Globus pallidus (tissue), 1 donor: ENCODE measurements around the gene SRRM1.

Experiments used
- DNase-seq: peaks from one replicate; pipeline ENCODE4 v3.0.0-alpha.2; 2015; ENCODE audit warnings: low spot score

SRRM1 gene

GRCh38 chr1:24642481-24643362 lies at the start of gene SRRM1:
Gene SRRM1, plus strand, starts transcription at chr1:24643302. Its CDS starts 25 bp downstream, at chr1:24643327.
- peak; percentile 100 for DNase-seq

- no peak for DNase-seq
These were observed 48.8 kb upstream of the SRRM1 start for GRCh38 chr1:24594328-24594598.

DNA sequence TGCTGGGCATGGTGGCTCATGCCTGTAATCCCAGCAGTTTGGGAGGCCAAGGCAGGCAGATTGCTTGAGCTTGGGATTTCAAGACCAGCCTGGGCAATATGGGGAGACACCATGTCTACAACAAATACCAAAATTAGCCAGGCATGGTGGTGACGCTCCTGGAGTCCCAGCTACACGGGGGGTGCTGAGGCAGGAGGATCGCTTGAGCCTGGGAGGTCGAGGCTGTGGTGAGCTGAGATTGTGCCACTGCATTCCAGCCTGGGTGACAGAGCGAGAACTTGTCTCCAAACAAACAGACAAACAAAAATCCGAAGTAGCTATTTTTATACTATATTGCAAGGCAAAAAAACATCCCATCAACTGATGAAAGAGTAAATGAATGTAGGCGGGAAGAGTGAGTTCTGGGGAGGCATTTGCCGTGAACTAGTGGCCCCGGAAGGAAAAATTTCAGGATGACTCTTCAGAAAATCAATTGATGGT lies 46.7 kb upstream of the SRRM1 start:
- no peak for DNase-seq

DNA sequence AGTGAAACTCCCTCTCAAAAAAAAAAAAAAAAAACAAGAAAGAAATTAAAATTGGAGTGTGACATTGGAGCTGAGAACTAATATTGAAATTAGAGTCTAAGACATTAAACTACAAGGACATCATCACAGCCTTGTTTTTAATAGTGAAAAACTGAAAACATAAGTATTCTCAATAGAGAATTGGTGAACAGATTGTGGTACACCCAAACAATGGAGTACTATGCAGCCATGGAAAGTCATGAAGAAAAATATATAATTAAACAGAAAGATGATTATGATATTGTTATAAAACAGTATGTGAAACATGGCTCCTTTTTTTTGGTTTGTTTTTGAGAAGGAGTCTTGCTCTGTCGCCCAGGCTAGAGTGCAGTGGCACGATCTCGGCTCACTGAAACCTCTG lies 43.8 kb upstream of the SRRM1 start:
- DNase-seq, result no peak

GRCh38 chr1:24600551-24600950 lies 42.6 kb upstream of the SRRM1 start:
- no peak for DNase-seq

DNA sequence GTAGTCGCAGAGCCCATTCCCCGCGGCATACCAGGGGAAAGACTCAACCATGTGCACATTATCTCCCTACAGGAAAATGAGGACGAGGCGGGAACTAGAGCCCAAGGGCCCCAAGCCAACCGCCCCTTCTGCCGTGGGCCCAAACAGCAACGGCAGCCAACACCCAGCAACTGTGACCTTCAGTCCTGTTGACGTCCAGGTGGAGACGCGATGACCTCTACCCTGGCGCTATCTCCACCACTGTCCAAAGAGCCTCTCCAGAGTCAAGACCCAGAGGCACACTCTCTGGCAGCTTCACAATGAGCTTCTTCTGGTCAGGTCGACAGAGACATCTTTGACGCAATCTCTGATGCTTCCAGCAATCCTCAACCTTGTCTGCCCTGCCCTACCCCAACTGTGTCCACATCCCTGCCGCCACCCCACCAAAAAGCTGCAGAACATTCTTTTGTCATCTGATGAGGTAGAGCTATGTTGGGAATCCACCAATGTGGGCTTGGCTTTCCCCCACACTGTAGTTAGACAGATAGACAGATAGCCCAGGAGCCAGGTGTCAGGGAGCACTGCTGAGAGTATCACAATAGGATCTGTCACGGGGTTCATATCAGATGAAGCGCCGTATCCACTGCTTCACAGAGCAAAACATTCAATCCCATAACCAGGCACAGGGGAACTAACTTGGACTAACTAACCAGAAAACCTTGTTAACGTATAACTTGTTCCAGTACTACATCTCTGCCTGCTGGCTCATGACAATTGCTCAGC lies 37.4 kb upstream of the SRRM1 start:
- no peak for DNase-seq

GRCh38 chr1:24606296-24606605 lies 36.9 kb upstream of the SRRM1 start:
- DNase-seq, result no peak

- DNase-seq, result no peak
These were observed 36.5 kb upstream of the SRRM1 start for GRCh38 chr1:24606621-24607020.

DNA sequence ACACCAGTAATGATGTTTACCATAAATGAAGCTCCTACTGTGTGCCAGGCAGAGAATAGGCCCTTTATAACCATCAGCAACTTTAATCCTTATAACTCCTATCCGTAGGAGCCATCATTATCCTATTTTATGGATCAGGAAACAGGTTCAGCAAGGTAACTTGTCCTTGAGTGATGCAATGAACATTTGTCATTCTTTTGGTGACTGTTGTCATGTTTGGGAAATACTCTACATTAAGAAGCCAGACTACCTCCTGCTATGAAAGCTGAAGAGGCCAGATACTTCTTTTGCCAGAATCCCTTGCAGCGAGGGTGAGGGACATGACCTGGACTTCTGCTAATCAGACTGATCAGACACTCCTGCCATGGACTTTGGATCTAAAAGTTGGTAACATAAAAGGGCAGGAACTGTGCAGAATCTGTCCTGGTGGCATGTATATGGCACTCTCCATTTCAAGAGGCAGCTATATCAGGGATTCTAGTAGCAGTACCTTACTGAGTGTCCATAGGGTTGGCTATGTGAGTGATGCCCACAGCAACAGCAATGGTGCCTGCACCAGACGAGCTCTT lies 33.1 kb upstream of the SRRM1 start:
- DNase-seq, result no peak

DNA sequence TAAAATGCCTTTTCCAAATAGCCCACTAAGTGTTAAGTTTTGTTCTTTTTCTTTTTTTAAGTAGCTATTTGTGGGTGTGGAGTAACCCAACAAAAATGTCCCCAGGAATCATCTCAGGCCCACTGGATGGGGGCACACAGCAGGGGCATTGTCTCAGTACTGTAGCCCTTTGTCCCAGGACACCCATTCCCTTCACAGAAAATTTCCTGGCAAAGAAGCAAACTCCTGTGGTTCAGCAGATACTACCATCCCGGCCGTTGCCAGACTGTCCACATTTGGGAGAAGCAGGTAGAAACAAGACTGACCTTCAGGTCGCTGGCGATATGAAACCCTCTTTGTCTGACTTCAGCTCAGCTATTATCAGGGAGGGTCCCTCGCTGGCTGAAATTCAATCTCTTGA lies 23.7 kb upstream of the SRRM1 start:
- peak; percentile 89 for DNase-seq

DNA sequence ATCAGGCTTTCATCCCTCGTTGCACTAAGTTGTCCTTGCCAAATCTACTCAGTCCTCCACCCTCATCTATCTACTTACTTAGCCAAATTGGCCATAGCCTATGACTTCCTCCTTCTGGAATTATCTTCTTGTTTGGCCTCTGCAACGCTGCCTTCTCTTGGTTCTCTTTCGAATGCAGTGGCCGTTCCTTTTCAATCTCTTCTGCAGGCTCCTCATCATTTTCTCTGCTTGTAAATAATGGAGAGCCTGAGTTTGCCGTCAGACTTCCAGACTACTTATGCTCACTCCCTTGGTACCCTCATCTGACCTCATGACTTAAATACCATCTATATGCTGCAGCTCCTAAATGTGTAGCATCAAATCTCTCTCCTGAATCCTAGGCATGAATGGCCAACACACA lies 22.4 kb upstream of the SRRM1 start:
- no peak for DNase-seq

DNA sequence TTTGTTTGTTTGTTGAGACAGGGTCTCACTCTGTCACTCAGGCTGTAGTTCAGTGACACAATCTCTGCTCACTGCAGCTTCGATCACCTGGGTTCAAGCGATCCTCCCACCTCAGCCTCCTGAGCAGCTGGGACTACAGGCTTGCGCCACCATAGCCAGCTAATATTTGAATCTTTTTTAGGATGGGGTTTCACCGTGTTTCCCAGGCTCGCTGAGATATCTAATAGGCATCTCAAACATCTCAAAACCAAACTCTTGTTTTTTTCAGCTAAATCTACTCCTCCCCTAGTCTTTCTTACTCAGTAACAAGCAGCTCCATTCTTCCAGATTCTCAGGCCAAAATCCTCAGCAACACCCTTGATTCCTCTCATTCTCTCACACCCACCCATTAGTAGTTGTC lies 22.0 kb upstream of the SRRM1 start:
- DNase-seq, result no peak

GRCh38 chr1:24622218-24622617 lies 20.9 kb upstream of the SRRM1 start:
- no peak for DNase-seq

DNA sequence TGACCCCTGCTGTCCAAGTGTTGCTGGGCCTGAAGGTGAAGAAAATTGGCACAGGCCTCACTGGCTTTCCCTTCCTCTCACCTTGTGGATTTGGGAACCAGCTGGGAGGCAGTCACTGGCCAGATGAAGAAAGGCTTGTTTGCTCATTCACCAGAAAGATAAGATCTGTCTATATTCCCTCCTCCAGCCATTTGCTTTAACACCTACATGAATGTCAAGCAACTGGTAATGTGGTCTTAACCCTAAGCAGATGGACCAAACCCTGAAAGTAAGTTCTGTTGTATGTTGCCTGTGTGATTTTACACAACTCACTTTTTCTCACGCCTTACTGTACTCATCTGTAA lies 10.3 kb upstream of the SRRM1 start:
- no peak for DNase-seq

DNA sequence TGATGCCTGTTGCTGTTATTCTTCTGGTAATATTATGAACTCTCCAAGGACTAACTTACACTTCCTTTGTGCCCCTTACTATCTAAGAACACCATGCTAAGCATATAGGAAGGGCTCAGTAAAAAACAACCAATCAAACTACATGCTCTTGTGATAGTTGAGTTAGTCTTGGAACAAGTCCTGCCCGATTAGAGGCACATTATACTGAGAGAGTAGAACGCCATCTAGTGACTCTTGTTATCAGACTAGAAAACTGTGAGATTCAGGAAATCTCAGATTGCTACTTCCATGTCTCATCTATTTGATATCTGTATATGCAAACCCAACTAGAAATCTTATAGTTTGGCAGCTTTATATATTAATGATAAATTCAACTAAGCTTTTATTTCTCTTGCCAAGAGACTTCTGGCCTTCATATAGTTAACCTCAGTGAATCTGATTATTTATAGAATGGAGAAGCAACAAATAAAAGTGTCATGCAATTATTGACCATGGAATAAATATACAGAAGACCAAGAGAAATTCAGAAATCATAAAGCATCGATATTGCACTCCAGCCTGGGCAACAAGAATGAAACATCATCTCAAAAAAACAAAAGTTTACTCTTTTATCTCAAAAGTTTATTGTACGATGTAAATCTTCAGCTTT lies 7.8 kb upstream of the SRRM1 start:
- peak; percentile 83 for DNase-seq

DNA sequence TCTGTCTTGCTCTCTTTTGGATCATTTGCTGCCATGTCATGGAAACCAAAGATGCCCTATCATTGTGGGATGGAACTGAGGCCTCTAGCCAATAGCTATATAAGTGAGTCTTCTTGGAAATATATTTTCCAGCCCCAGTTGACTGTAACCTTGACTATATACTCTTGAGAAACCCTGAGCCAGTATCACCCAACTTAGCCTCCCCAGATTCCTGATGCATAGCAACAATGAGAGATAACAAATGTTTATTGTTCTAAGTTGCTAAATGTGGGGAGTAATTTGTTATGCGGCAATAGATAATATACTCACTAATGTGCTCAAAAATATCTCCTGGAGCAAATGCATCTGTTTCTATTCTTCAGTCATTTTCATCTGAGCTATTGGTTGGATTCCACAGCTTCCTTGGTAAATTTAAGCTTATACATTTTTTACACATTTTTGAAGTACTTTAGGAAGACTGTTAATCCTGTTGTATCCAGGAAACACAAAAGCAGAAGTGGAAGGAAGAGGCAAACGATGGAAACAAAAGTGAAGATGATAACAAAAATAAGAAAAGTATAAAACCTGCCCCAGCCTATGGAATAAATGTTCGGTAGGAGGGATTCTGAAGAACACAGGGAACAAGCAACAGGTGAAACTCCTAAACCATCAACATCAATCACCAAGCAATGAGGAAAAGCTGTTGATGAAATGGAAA lies 6.3 kb upstream of the SRRM1 start:
- no peak for DNase-seq

DNA sequence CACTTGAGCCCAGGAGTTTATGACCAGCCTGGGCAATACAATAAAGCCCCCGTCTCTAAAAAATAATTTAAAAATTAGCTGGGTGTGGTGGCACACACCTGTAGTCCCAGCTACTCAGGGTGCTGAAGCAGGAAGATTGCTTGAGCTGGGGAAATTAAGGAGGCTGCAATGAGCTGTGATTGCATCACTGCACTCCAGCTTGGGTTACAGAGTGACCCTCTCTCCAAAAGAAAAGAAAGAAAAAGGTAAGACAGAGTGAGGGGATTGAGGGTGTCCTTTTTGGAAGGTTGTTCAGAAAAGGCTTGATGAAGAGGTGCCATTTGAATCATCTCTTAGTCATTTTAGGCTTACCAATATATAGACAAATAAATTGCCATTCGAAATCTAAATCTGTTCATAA lies 4.0 kb upstream of the SRRM1 start:
- DNase-seq, result no peak

- DNase-seq, result peak; percentile 72
These were observed 3.2 kb upstream of the SRRM1 start for GRCh38 chr1:24639881-24640280.

GRCh38 chr1:24640288-24640687 lies 2.8 kb upstream of the SRRM1 start:
- DNase-seq, result no peak

GRCh38 chr1:24641646-24642151 lies 1.4 kb upstream of the SRRM1 start:
- DNase-seq, result peak; percentile 22

DNA sequence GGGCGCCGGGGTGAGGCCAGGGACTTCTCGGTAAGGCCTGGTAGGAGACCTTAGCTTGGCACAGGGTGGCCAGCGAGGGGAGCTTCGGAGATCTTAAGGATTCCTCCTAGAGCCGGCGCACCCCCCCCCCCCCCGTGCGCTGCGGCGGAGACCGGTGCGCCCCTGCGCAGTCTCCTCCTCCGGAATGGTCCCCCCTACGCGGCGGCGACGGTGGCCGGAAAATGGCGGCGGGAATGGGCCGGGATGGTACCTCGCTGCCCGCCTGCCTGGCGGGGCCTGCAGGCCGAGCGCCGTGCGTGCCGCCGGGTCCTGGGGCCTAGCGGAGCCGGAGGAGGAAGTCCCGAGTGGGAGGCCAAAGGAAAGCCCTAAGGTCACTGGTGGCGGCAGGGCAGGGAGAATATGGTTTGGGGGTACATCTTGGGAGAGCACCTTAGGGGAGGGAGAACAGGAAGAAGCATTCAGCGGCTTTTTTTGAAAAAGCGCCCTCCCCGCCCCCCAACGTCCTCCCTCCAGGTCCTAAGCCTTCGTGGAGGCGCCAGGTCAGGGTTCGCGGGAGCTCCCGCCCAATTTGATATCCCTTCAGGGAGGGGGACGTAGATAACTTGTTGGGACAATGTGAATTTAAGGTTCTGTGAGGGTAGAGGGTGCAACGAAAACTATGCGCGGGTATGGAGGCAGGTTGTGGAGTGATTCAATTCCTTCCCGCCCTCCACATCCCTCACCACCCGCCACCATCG lies 429 bp downstream of the SRRM1 start:
- no peak for DNase-seq

DNA sequence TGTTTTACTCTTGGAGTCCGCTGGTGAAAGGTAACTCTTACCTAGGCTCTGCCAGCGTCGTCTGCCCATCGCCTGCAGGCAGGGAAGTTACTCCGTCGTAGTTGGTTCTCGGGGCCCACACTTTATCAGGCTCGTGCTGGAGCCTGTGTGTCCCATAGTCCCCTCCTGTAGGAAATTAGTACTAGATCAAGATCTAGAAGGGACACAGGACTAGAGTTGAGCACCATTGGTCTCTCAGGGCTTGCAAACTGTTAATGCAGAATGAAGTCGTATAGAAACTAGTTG lies 940 bp downstream of the SRRM1 start:
- DNase-seq, result no peak
